Measurements from ENCODE around the gene GPX2.

GPX2 gene

DNA sequence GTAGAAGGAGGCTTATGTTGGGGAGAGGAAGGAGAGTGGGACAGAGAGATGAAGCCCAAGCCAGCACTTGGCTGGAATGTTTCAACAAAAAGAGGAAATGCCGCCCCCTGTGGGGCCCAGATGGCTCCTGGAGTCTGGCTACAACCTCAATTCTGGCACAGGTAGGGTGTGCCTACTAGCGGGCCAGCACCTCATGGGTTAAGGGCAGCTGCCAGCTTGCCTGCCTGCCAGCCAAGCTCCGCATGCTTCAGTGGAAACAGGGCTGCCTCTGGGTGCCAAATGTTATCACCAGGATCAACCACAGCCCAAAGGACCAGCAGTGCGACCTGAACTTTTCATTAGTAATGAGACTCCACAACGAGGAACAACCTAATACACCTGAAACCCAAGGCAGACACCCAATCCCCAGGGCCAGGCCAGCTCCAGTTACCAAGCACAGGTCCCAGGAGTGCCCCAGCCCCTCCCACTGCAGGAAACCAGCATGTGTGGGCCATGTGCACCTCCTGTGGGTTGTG is 18.3 kb upstream of the GPX2 start:
- DNase-seq (ENCODE audit: low read depth in 1 of 2, low spot score in 1 of 2), result no peak
- Histone ChIP-seq H3K4me3 (replicated peaks; ENCODE audit: insufficient read depth, low read length) (no peak overlapping the region), H3K27ac (replicated peaks) (no peak overlapping the region), H3K27me3 (ENCODE audit: insufficient read depth, poor library complexity, severe bottlenecking) (no peaks in the 10 kb centered on the region)
- no peak for TF ChIP-seq POLR2AphosphoS5 (IDR thresholded peaks at IDR 0.05; ENCODE audit: low read depth)

GRCh38 chr14:64958743-64959142 is 16.2 kb upstream of the GPX2 start:
- Histone ChIP-seq H3K4me3 (replicated peaks; ENCODE audit: insufficient read depth, low read length) (no peak overlapping the region), H3K27me3 (ENCODE audit: insufficient read depth, poor library complexity, severe bottlenecking) (no peaks in the 10 kb centered on the region), H3K27ac (replicated peaks) (no peak overlapping the region)
- DNase-seq (ENCODE audit: low read depth in 1 of 2, low spot score in 1 of 2), result no peak
- no peak for TF ChIP-seq GABPA (IDR thresholded peaks at IDR 0.05; ENCODE audit: low read depth)
- no peak for TF ChIP-seq REST (IDR thresholded peaks at IDR 0.05; ENCODE audit: insufficient replicate concordance, low read depth)
- TF ChIP-seq SPI1 (IDR thresholded peaks at IDR 0.05; ENCODE audit: borderline replicate concordance, low read depth), result no peak
- TF ChIP-seq, protein P1, sequence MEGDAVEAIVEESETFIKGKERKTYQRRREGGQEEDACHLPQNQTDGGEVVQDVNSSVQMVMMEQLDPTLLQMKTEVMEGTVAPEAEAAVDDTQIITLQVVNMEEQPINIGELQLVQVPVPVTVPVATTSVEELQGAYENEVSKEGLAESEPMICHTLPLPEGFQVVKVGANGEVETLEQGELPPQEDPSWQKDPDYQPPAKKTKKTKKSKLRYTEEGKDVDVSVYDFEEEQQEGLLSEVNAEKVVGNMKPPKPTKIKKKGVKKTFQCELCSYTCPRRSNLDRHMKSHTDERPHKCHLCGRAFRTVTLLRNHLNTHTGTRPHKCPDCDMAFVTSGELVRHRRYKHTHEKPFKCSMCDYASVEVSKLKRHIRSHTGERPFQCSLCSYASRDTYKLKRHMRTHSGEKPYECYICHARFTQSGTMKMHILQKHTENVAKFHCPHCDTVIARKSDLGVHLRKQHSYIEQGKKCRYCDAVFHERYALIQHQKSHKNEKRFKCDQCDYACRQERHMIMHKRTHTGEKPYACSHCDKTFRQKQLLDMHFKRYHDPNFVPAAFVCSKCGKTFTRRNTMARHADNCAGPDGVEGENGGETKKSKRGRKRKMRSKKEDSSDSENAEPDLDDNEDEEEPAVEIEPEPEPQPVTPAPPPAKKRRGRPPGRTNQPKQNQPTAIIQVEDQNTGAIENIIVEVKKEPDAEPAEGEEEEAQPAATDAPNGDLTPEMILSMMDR (IDR thresholded peaks at IDR 0.05; ENCODE audit: insufficient read depth, low read length), result no peak
- TF ChIP-seq POLR2AphosphoS5 (IDR thresholded peaks at IDR 0.05; ENCODE audit: low read depth), result no peak

DNA sequence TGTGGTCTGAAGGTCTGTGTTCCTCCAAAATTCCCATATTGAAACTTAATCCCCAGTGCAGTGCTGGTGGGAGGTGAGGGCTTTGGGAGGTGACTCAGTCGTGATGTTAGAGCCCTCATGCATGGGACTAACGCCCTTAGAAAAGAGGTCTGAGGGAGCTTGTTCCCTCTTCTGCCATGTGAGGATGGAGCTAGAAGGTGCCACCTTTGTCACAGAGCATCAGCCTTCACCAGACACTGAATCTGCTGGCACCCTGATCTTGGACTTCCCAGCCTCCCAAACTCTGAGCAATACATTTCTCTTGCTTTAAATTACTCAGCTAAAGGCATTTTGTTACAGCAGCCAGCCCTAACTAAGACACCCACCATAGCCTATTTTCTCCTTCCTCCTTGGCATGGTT is 15.7 kb upstream of the GPX2 start:
- no peak for DNase-seq (ENCODE audit: low read depth in 1 of 2, low spot score in 1 of 2)
- H3K27me3 ChIP-seq (ENCODE audit: insufficient read depth, poor library complexity, severe bottlenecking), result no peaks in the 10 kb centered on the region
- TF ChIP-seq POLR2AphosphoS5 (IDR thresholded peaks at IDR 0.05; ENCODE audit: low read depth), result no peak
- no peak for TF ChIP-seq REST (IDR thresholded peaks at IDR 0.05; ENCODE audit: insufficient replicate concordance, low read depth)
- TF ChIP-seq, protein P1 (IDR thresholded peaks at IDR 0.05; ENCODE audit: insufficient read depth, low read length), result no peak
- no peak for TF ChIP-seq GABPA (IDR thresholded peaks at IDR 0.05; ENCODE audit: low read depth)
- TF ChIP-seq SPI1 (IDR thresholded peaks at IDR 0.05; ENCODE audit: borderline replicate concordance, low read depth), result no peak
- H3K27ac ChIP-seq (replicated peaks), result no peak overlapping the region
- H3K4me3 ChIP-seq (replicated peaks; ENCODE audit: insufficient read depth, low read length), result no peak overlapping the region

- no peak overlapping the region for H3K4me3 ChIP-seq (replicated peaks; ENCODE audit: insufficient read depth, low read length)
- no peaks in the 10 kb centered on the region for H3K27me3 ChIP-seq (ENCODE audit: insufficient read depth, poor library complexity, severe bottlenecking)
- DNase-seq (ENCODE audit: low read depth in 1 of 2, low spot score in 1 of 2), result no peak
- H3K27ac ChIP-seq (replicated peaks), result no peak overlapping the region
- TF ChIP-seq SPI1 (IDR thresholded peaks at IDR 0.05; ENCODE audit: borderline replicate concordance, low read depth) (no peak), POLR2AphosphoS5 (IDR thresholded peaks at IDR 0.05; ENCODE audit: low read depth) (no peak), REST (IDR thresholded peaks at IDR 0.05; ENCODE audit: insufficient replicate concordance, low read depth) (no peak), GABPA (IDR thresholded peaks at IDR 0.05; ENCODE audit: low read depth) (no peak)
- TF ChIP-seq, protein P1 (IDR thresholded peaks at IDR 0.05; ENCODE audit: insufficient read depth, low read length), result no peak
Measured at GRCh38 chr14:64956697-64957406, 14.3 kb upstream of the GPX2 start.

Measured in HL-60 (cell line).